ENCODE results near the gene PRDM5. TPM values are rescaled to one million over a fixed set of nuclear protein-coding genes. Genes with fewer than 3 reads are reported as not detected.

The PRDM5 gene
- total and polyA plus RNA-seq, 9 of the 15 experiments (the other 6 are each of a cell fraction or from before 2014, with no cell fraction given), result not detected

GRCh38 chr4:120693816-120694215 is 228.7 kb downstream of the PRDM5 start:
- Histone ChIP-seq H4K20me1 (replicated peaks; ENCODE audit: control insufficient read depth, insufficient read depth, low read length) (no peaks in the 10 kb centered on the region), H3K9ac (ENCODE audit: insufficient read depth in 1 of 2, low read depth in 2 of 2, low read length in 2 of 2) (no peak overlapping the region), H2AFZ (ENCODE audit: low read depth, low read length) (no peak overlapping the region), H3K9me1 (ENCODE audit: control insufficient read depth, insufficient read depth, low read length) (no peaks in the 10 kb centered on the region), H3K4me2 (ENCODE audit: insufficient read depth, low read length) (no peak overlapping the region), H3K36me3 (ENCODE audit: control insufficient read depth, insufficient read depth, low read length) (no peaks in the 10 kb centered on the region; the same call in 2 of the 3 replicates), H3K27me3 (ENCODE audit: control insufficient read depth in 2 of 2, insufficient read depth in 2 of 2, low read length in 2 of 2) (no peaks in the 10 kb centered on the region), H3K79me2 (ENCODE audit: control insufficient read depth, insufficient read depth, low read length) (no peaks in the 10 kb centered on the region), H3K4me1 (replicated peaks in 1 of 2; ENCODE audit: control insufficient read depth in 2 of 2, insufficient read depth in 2 of 2, low read length in 2 of 2) (no peaks in the 10 kb centered on the region), H3K4me3 (no peak overlapping the region), H3K27ac (ENCODE audit: extremely low read depth, low read depth, low read length) (no peak overlapping the region), H3K9me3 (replicated peaks; ENCODE audit: control insufficient read depth, insufficient read depth, low read depth, low read length) (no peaks in the 10 kb centered on the region)
- CTCF ChIA-PET (ENCODE audit: low intra/inter-chr PET ratio), result no interaction called here
- TF ChIP-seq PHB (CRISPR knock-in tag; IDR thresholded peaks at IDR 0.05), result no peak
- no peak for TF ChIP-seq ZBTB2 (IDR thresholded peaks at IDR 0.05)
- POLR2A ChIA-PET, result no interaction called here
- FAIRE-seq, result no peak
- DNase-seq (ENCODE audit: extremely low read depth in 1 of 4, low spot score in 3 of 4), result no peak
- no TSS peak for BruUV-seq (replicated peaks)
- intact Hi-C loops (cut with micrococcal nuclease), result no loop called here
- in situ Hi-C loops (cut with MboI), result no loop called here
- ATAC-seq, result no peak

- no peaks in the 10 kb centered on the region for H3K79me2 ChIP-seq (ENCODE audit: control insufficient read depth, insufficient read depth, low read length)
- H3K27me3 ChIP-seq (ENCODE audit: control insufficient read depth in 2 of 2, insufficient read depth in 2 of 2, low read length in 2 of 2), result no peaks in the 10 kb centered on the region
- ATAC-seq (no peak), FAIRE-seq (no peak), DNase-seq (ENCODE audit: extremely low read depth in 1 of 4, low spot score in 3 of 4) (no peak)
- H3K9ac ChIP-seq (ENCODE audit: insufficient read depth in 1 of 2, low read depth in 2 of 2, low read length in 2 of 2), result no peak overlapping the region
- H3K4me2 ChIP-seq (ENCODE audit: insufficient read depth, low read length), result no peak overlapping the region
- no peaks in the 10 kb centered on the region; the same call in 2 of the 3 replicates for H3K36me3 ChIP-seq (ENCODE audit: control insufficient read depth, insufficient read depth, low read length)
- H3K27ac ChIP-seq (ENCODE audit: extremely low read depth, low read depth, low read length), result no peak overlapping the region
- in situ Hi-C loops (cut with MboI) (no loop called here), intact Hi-C loops (cut with micrococcal nuclease) (no loop called here)
- BruUV-seq (replicated peaks), result no TSS peak
- no peaks in the 10 kb centered on the region for H3K9me3 ChIP-seq (replicated peaks; ENCODE audit: control insufficient read depth, insufficient read depth, low read depth, low read length)
- no peak overlapping the region for H3K4me3 ChIP-seq
- no peaks in the 10 kb centered on the region for H3K4me1 ChIP-seq (replicated peaks in 1 of 2; ENCODE audit: control insufficient read depth in 2 of 2, insufficient read depth in 2 of 2, low read length in 2 of 2)
- WGBS (ENCODE audit: insufficient coverage, low coverage, missing lambda C conversion rate), result 0% methylated on average over 2 of the region's 2 CpGs
- CTCF ChIA-PET (ENCODE audit: low intra/inter-chr PET ratio), result no interaction called here
- no peaks in the 10 kb centered on the region for H3K9me1 ChIP-seq (ENCODE audit: control insufficient read depth, insufficient read depth, low read length)
- H4K20me1 ChIP-seq (replicated peaks; ENCODE audit: control insufficient read depth, insufficient read depth, low read length), result no peaks in the 10 kb centered on the region
- no peak overlapping the region for H2AFZ ChIP-seq (ENCODE audit: low read depth, low read length)
- POLR2A ChIA-PET, result no interaction called here
- TF ChIP-seq FOXP1 (CRISPR knock-in tag; IDR thresholded peaks at IDR 0.05), result no peak
- no peak for TF ChIP-seq ZBTB5 (IDR thresholded peaks at IDR 0.05)
- no peak for TF ChIP-seq RBFOX2 (IDR thresholded peaks at IDR 0.05; ENCODE audit: low read depth, low read length)
- no peak for TF ChIP-seq RBBP5 (IDR thresholded peaks at IDR 0.05; ENCODE audit: borderline replicate concordance, insufficient read depth, low read length, poor library complexity, severe bottlenecking)
- TF ChIP-seq ZNF311 (CRISPR knock-in tag; IDR thresholded peaks at IDR 0.05), result no peak
- no peak for TF ChIP-seq AFF1 (IDR thresholded peaks at IDR 0.05; ENCODE audit: low read depth in 1 of 2, partially characterized antibody in 2 of 2)
- no peak for TF ChIP-seq PHF21A (IDR thresholded peaks at IDR 0.05; ENCODE audit: borderline replicate concordance, low read depth)
- TF ChIP-seq LARP7 (IDR thresholded peaks at IDR 0.05), result no peak
Observed at GRCh38 chr4:120692964-120693363, 229.6 kb downstream of the PRDM5 start.
